ENCODE data around the gene LIN9.

- no peak for TF ChIP-seq CTCF (IDR thresholded peaks at IDR 0.05)
- no peak for TF ChIP-seq POLR2A (IDR thresholded peaks at IDR 0.05)
Observed at GRCh38 chr1:226310637-226311195, 1.8 kb upstream of the LIN9 start.
